ENCODE measurements around the gene PCED1B. TPM values are rescaled to one million over a fixed set of nuclear protein-coding genes. Genes with fewer than 3 reads are reported as not detected.

The PCED1B gene
- polyA plus RNA-seq, 1 donor (not counting 4 experiments of a cell fraction or from before 2014, with no cell fraction given) = 3.2 TPM

GRCh38 chr12:47126246-47126645 is 46.8 kb downstream of the PCED1B start:
- H3K9me3 ChIP-seq (ENCODE audit: control insufficient read depth, low read depth, low read length) = no peaks in the 10 kb centered on the region
- no peaks in the 10 kb centered on the region for H3K27me3 ChIP-seq (ENCODE audit: control insufficient read depth, extremely low read depth, insufficient read depth, low read length)
- H3K9ac ChIP-seq (ENCODE audit: control insufficient read depth, extremely low read depth, insufficient read depth, low read length) = no peak overlapping the region
- H3K4me1 ChIP-seq (ENCODE audit: control insufficient read depth, extremely low read depth, insufficient read depth, low read length) = peaks cover 5% of the 10 kb centered on the region
- dilution Hi-C loops (cut with MboI; ENCODE audit: extremely low pct_ligation_motif_present, low sequenced_read_pairs) = no loop called here
- H3K4me2 ChIP-seq (ENCODE audit: control insufficient read depth, extremely low read depth, insufficient read depth, low read depth, low read length) = no peak overlapping the region
- H4K20me1 ChIP-seq (ENCODE audit: control insufficient read depth, extremely low read depth, insufficient read depth, low read length) = no peaks in the 10 kb centered on the region
- DNase-seq (ENCODE audit: low read depth, low spot score) = no peak
- FAIRE-seq = no peak
- H3K4me3 ChIP-seq (ENCODE audit: control insufficient read depth in 2 of 3, extremely low read depth in 1 of 3, insufficient read depth in 2 of 3, low read depth in 1 of 3, low read length in 3 of 3) = no peak overlapping the region
- H3K36me3 ChIP-seq (ENCODE audit: control insufficient read depth in 2 of 2, extremely low read depth in 1 of 2, insufficient read depth in 2 of 2, low read length in 2 of 2) = peaks cover 0 to 4% of the 10 kb centered on the region in 2 experiments
- H3K9me1 ChIP-seq (ENCODE audit: control insufficient read depth, extremely low read depth, insufficient read depth, low read length) = no peaks in the 10 kb centered on the region
- H2AFZ ChIP-seq (ENCODE audit: control insufficient read depth, low read length) = no peak overlapping the region
- no peak overlapping the region for H3K27ac ChIP-seq (ENCODE audit: control insufficient read depth, insufficient read depth, low read length)
- TF ChIP-seq CTCF (optimal IDR thresholded peaks at IDR 0.05 in 1 of 3, IDR thresholded peaks at IDR 0.05 in 1 of 3, conservative IDR thresholded peaks at IDR 0.05 in 1 of 3; ENCODE audit: extremely low read depth in 1 of 3, insufficient read depth in 2 of 3, low read length in 3 of 3) (no peak), EZH2 (IDR thresholded peaks at IDR 0.05; ENCODE audit: low read length) (no peak)
- H3K79me2 ChIP-seq (ENCODE audit: control insufficient read depth, insufficient read depth, low read length) = no peaks in the 10 kb centered on the region

GRCh38 chr12:47131011-47131410 is 51.6 kb downstream of the PCED1B start:
- Histone ChIP-seq H3K27me3 (ENCODE audit: control insufficient read depth, extremely low read depth, insufficient read depth, low read length) (no peaks in the 10 kb centered on the region), H3K79me2 (ENCODE audit: control insufficient read depth, insufficient read depth, low read length) (no peaks in the 10 kb centered on the region), H3K4me1 (ENCODE audit: control insufficient read depth, extremely low read depth, insufficient read depth, low read length) (no peaks in the 10 kb centered on the region), H2AFZ (ENCODE audit: control insufficient read depth, low read length) (no peak overlapping the region), H3K27ac (ENCODE audit: control insufficient read depth, insufficient read depth, low read length) (no peak overlapping the region), H3K4me2 (ENCODE audit: control insufficient read depth, extremely low read depth, insufficient read depth, low read depth, low read length) (no peak overlapping the region), H3K9ac (ENCODE audit: control insufficient read depth, extremely low read depth, insufficient read depth, low read length) (no peak overlapping the region), H3K36me3 (ENCODE audit: control insufficient read depth in 2 of 2, extremely low read depth in 1 of 2, insufficient read depth in 2 of 2, low read length in 2 of 2) (peaks cover 3 to 4% of the 10 kb centered on the region in 2 experiments), H3K4me3 (ENCODE audit: control insufficient read depth in 2 of 3, extremely low read depth in 1 of 3, insufficient read depth in 2 of 3, low read depth in 1 of 3, low read length in 3 of 3) (no peak overlapping the region), H3K9me1 (ENCODE audit: control insufficient read depth, extremely low read depth, insufficient read depth, low read length) (no peaks in the 10 kb centered on the region), H4K20me1 (ENCODE audit: control insufficient read depth, extremely low read depth, insufficient read depth, low read length) (no peaks in the 10 kb centered on the region), H3K9me3 (ENCODE audit: control insufficient read depth, low read depth, low read length) (no peaks in the 10 kb centered on the region)
- dilution Hi-C loops (cut with MboI; ENCODE audit: extremely low pct_ligation_motif_present, low sequenced_read_pairs) = no loop called here
- FAIRE-seq (no peak), DNase-seq (ENCODE audit: low read depth, low spot score) (no peak)
- TF ChIP-seq CTCF (optimal IDR thresholded peaks at IDR 0.05 in 1 of 3, IDR thresholded peaks at IDR 0.05 in 1 of 3, conservative IDR thresholded peaks at IDR 0.05 in 1 of 3; ENCODE audit: extremely low read depth in 1 of 3, insufficient read depth in 2 of 3, low read length in 3 of 3) = no peak
- TF ChIP-seq EZH2 (IDR thresholded peaks at IDR 0.05; ENCODE audit: low read length) = no peak

Measured in keratinocyte (primary cell).